A673 (cell line): Measurements from ENCODE around the gene AK5. TPM values are rescaled to one million over a fixed set of nuclear protein-coding genes. Genes with fewer than 3 reads are reported as not detected.
"Not testable (repeated sequence)": the region's sequence is repeated elsewhere in the genome, so short reads cannot be mapped to it uniquely, and the experiment has no call there.

Experiments
- BruUV-seq: library from RNA; stranded (reverse); fragments of 400-500 nt; replicated peaks from 2 replicates; lab custom pipeline; 2021; lab: Mats Ljungman, UMichigan
- CTCF ChIA-PET: fragments of 300-600 bp; sonication (Branson Sonifier 250); formaldehyde crosslinking; loops from one replicate; lab custom pipeline; 2022; ENCODE audit warnings: antibody characterized with exemption; lab: Charles Lee
- POLR2A ChIA-PET: fragments of 300-600 bp; sonication (Branson Sonifier 250); formaldehyde crosslinking; loops from one replicate; lab custom pipeline; 2022; ENCODE audit warnings: antibody characterized with exemption; ENCODE audit not compliant: low non-redundant PET; lab: Charles Lee
- DNase-seq: peaks from one replicate; pipeline ENCODE4 v3.0.0-alpha.2; 2015; ENCODE audit warnings: low spot score
- H3K27ac ChIP-seq: fragments of 200-600 bp; sonication (generic); 2 replicates; pipeline ENCODE4 v1.5.1; 2016; ENCODE audit warnings: mixed run types, low read depth, mild to moderate bottlenecking, mixed read lengths, antibody characterized with exemption, low read length; ENCODE audit not compliant: poor library complexity, severe bottlenecking
- H3K27me3 ChIP-seq: fragments of 200-600 bp; sonication (generic); replicated peaks from 2 replicates; pipeline ENCODE4 v1.6.1; 2017; ENCODE audit warnings: mixed run types, low read depth, mild to moderate bottlenecking, mixed read lengths, antibody characterized with exemption, low read length; ENCODE audit not compliant: insufficient read depth, poor library complexity
- H3K36me3 ChIP-seq: fragments of 200-600 bp; sonication (generic); 2 replicates; pipeline ENCODE4 v1.6.1; 2016; ENCODE audit warnings: mixed run types, mild to moderate bottlenecking, mixed read lengths, antibody characterized with exemption, low read length; ENCODE audit not compliant: insufficient read depth, poor library complexity, severe bottlenecking
- H3K4me1 ChIP-seq: fragments of 200-600 bp; sonication (generic); 2 replicates; pipeline ENCODE4 v1.6.1; 2017; ENCODE audit warnings: mixed run types, mild to moderate bottlenecking, mixed read lengths, antibody characterized with exemption, low read length; ENCODE audit not compliant: insufficient read depth, poor library complexity, severe bottlenecking
- H3K4me3 ChIP-seq: fragments of 200-600 bp; sonication (generic); 2 replicates; pipeline ENCODE4 v1.5.1; 2016; ENCODE audit warnings: low read depth, mixed run types, mild to moderate bottlenecking, mixed read lengths, low read length; ENCODE audit not compliant: poor library complexity, severe bottlenecking
- H3K9me3 ChIP-seq: fragments of 200-600 bp; sonication (generic); 2 replicates; pipeline ENCODE4 v1.6.1; 2016; ENCODE audit warnings: mixed run types, low read depth, mild to moderate bottlenecking, mixed read lengths, antibody characterized with exemption, low read length; ENCODE audit not compliant: poor library complexity, severe bottlenecking
- EZH2 ChIP-seq: fragments of 200-600 bp; sonication (generic); IDR thresholded peaks from 2 replicates; pipeline ENCODE4 v1.6.1; 2017; ENCODE audit warnings: borderline replicate concordance, low read depth, mild to moderate bottlenecking, mixed read lengths, antibody characterized with exemption, low read length; ENCODE audit not compliant: poor library complexity, severe bottlenecking
- intact Hi-C: fragments of 100-400 bp; cut with micrococcal nuclease; formaldehyde crosslinking; loops from one replicate; pipeline ENCODE4 v1.10.0; 2022; ENCODE audit not compliant: unreplicated experiment
- total RNA-seq: library from RNA; stranded (reverse); gene quantifications from 2 replicates; pipeline ENCODE4 v1.2.3, GENCODE V29; 2021
- TF ChIP-seq, protein P1 (sequence below): fragments of 300-800, 200-600 bp; sonication (generic); conservative IDR thresholded peaks from 2 replicates; pipeline ENCODE4 v1.5.1; 2017; ENCODE audit warnings: low read depth, mild to moderate bottlenecking, antibody characterized with exemption, low read length, moderate library complexity, mixed read lengths

Gene AK5
- total RNA-seq, 1 experiment from 2014 or later = 0.47 TPM

- Histone ChIP-seq H3K36me3 (no peaks in the 10 kb centered on the region), H3K27ac (no peak overlapping the region), H3K4me1 (no peaks in the 10 kb centered on the region), H3K27me3 (no peaks in the 10 kb centered on the region), H3K4me3 (no peak overlapping the region), H3K9me3 (no peaks in the 10 kb centered on the region)
- DNase-seq = no peak
- CTCF ChIA-PET = no interaction called here
- TF ChIP-seq, protein P1, sequence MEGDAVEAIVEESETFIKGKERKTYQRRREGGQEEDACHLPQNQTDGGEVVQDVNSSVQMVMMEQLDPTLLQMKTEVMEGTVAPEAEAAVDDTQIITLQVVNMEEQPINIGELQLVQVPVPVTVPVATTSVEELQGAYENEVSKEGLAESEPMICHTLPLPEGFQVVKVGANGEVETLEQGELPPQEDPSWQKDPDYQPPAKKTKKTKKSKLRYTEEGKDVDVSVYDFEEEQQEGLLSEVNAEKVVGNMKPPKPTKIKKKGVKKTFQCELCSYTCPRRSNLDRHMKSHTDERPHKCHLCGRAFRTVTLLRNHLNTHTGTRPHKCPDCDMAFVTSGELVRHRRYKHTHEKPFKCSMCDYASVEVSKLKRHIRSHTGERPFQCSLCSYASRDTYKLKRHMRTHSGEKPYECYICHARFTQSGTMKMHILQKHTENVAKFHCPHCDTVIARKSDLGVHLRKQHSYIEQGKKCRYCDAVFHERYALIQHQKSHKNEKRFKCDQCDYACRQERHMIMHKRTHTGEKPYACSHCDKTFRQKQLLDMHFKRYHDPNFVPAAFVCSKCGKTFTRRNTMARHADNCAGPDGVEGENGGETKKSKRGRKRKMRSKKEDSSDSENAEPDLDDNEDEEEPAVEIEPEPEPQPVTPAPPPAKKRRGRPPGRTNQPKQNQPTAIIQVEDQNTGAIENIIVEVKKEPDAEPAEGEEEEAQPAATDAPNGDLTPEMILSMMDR = no peak
- TF ChIP-seq EZH2 = no peak
- POLR2A ChIA-PET = no interaction called here
- no TSS peak for BruUV-seq
- intact Hi-C loops = no loop called here
Observed at GRCh38 chr1:77310924-77311323, 29.1 kb downstream of the AK5 start.

DNA sequence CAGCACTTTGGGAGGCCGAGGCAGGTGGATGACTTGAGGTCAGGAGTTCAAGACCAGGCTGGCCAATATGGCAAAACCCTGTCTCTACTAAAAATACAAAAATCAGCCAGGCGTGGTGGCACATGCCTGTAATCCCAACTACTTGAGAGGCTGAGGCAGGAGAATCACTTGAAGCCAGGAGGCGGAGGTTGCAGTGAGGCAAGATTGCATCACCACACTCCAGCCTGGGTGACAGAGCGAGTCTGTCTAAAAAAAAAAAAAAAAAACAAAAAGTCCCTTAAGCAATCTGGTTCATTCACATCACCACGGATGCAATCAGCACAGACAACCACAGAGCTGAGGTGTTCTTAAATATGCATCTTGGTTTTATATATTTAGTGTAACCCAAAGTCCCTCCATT, 30.5 kb downstream of the AK5 start:
- POLR2A ChIA-PET, DNase-seq, H3K9me3 ChIP-seq, H3K27ac ChIP-seq, H3K27me3 ChIP-seq, H3K4me3 ChIP-seq, intact Hi-C loops, H3K36me3 ChIP-seq, BruUV-seq, H3K4me1 ChIP-seq: not testable (repeated sequence)
- CTCF ChIA-PET = interaction anchor here (0.6 kb wide), 1 partner anchor 73 kb away, joined by 3 read pairs; no protein-coding TSS in a partner anchor

GRCh38 chr1:77313491-77313890, 31.7 kb downstream of the AK5 start:
- H3K36me3 ChIP-seq = no peaks in the 10 kb centered on the region
- no peak overlapping the region for H3K27ac ChIP-seq
- no peaks in the 10 kb centered on the region for H3K4me1 ChIP-seq
- ChIA-PET POLR2A (no interaction called here), CTCF (no interaction called here)
- H3K9me3 ChIP-seq = no peaks in the 10 kb centered on the region
- H3K4me3 ChIP-seq = no peak overlapping the region
- no peaks in the 10 kb centered on the region for H3K27me3 ChIP-seq
- no TSS peak for BruUV-seq
- intact Hi-C loops = no loop called here
- TF ChIP-seq, protein P1 = peak; percentile 59
- TF ChIP-seq EZH2 = no peak
- DNase-seq = peak; percentile 63

GRCh38 chr1:77316006-77316405, 34.2 kb downstream of the AK5 start:
- ChIA-PET POLR2A (no interaction called here), CTCF (no interaction called here)
- TF ChIP-seq, protein P1 = no peak
- no peak for TF ChIP-seq EZH2
- no peaks in the 10 kb centered on the region for H3K9me3 ChIP-seq
- no peak overlapping the region for H3K27ac ChIP-seq
- no peaks in the 10 kb centered on the region for H3K27me3 ChIP-seq
- intact Hi-C loops = no loop called here
- H3K4me1 ChIP-seq = no peaks in the 10 kb centered on the region
- BruUV-seq = no TSS peak
- no peaks in the 10 kb centered on the region for H3K36me3 ChIP-seq
- DNase-seq = no peak
- no peak overlapping the region for H3K4me3 ChIP-seq
